ENCODE measurements around the gene TAB2. TPM values are rescaled to one million over a fixed set of nuclear protein-coding genes. Genes with fewer than 3 reads are reported as not detected.

The TAB2 gene
- polyA plus RNA-seq, 5 donors: 66.1 to 106 (median 87.7) TPM

DNA sequence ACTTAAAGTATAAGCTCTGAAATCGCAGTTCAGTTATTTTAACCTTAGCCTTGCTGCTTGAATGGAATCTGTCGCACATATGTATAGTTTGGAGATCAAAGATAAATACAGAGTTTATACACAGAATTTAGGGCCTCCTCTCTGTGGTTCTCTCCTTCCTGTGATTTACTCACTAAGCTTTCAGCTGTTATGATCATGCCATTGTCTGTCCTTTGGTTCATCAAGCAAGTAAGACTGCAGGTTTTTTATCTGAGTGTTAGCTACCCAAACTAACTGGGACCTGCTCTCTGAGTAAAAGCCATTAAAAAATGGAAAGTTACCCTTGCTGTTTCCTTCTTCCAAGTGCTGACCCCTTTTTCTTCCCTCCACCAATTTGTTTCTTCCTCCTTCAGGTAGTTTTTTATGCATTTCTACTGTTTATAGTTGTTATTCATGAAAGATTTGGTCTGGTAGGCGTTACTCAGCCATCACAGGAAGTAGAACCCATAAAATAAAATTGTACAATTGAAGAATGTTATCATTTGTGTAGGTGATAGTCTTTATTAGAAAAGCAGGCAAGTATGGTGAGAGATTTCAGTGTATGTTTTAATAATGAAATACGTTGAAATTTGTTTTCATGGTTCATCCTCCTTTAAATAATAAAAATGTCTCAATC lies 48.9 kb downstream of the TAB2 start:
- no peak for DNase-seq

DNA sequence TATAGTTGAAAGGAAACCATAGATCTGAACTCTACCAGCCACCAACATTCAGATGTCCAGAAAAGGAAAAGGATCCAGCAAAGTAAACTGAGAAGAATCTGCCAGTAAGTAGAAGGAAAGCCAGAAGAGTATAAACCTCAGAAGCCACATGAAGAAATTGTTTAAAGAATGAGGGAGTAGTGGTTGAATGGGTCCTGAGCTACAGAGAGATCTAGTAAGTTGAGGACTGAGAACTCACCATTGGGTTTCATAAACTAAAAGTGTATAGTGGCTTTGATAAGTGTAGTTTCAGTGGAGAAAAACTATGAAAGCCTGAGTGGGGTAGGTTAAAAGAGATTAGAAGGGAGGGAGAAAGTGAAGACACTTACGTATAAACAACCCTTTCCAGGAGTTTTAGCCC lies 50.6 kb downstream of the TAB2 start:
- DNase-seq: no peak

DNA sequence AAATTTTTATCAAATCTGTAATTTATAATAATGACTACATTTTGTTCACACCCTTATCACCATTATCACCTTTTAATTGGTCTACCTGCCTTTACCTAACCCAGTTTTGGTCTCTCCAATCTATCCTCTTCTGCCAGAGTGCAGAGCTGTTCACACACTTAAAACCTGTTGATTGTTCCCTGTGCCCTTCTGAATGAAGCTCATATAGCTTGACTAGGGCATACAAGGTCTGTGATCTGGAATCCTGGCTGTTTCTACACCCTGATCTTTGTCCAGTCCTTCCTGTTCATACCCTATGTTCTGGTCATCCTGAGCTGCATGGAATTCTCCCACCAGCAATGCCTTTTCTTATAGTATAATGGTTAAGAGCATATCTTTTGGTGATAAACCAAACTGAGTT lies 53.6 kb downstream of the TAB2 start:
- no peak for DNase-seq

DNA sequence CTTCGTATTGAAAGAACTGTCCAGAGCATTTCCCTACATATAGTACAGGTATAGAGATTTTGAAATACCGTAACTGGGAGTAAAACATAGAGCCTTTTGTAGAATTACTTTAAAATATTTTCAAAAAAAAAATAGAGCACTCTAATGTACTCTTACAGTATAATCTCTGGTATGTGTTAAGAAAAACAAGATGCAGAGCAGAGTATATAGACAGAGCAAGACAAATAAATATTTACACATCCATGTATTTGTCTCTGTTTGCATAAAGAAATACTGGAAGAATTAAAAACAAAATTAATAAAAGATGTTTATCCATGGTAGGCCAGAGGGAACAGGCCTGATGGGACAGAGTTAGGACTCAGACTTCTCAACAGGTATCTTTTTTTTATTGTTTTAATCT lies 54.5 kb downstream of the TAB2 start:
- no peak for DNase-seq

DNA sequence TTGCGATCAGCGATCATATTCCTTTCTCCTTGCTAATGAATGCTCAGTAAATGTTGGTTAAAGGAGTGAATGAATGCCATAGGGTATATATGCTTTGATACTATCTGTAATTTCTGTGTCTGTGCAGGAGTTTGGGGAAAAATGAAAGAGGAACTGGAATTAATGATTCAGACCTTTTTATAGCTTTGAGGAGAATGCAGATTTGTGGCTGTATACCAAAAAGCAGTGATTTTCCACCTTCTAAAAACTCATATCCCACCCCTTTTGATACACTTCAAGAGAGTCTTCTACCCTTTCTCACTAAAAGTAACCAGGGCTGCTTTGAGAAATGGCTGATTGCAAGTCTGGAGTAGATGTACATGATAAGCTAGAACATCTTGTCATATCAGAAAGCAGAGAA lies 56.0 kb downstream of the TAB2 start:
- no peak for DNase-seq

DNA sequence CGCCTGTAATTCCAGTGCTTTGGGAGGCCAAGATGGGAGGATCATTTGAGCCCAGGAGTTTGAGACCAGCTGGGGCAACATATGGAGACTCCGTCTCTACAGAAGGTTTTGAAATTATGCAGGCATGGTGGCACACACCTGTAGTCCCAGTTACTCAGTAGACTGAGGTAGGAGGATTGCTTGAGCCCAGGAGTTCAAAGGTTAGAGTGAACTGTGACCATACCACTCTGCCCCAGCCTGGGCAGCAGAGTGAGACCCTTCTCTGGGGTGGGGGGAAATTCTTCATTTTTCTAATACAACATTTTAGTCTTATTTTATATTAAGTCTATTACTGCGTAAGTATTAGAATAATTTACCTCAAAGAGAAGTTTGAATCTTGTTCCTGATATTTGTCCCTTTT lies 62.5 kb downstream of the TAB2 start:
- no peak for DNase-seq

DNA sequence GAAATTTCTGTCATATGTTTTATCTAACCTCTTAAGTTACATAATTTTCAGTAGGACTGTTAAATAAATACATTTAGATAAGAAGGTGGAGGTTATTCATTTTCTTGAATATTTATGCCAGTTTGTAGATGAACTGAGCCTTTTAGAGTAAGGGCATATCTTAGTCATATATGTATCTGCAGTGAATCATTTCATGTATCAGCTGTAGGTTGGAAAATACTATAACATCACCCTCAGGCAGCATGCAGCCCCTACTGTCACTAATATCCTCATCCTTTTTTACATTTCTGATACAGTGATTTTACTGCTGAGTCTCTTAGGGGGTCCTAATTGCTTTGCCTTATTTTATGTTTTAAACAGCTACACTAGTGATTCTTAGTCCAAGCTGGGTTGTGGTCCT lies 63.0 kb downstream of the TAB2 start:
- no peak for DNase-seq

DNA sequence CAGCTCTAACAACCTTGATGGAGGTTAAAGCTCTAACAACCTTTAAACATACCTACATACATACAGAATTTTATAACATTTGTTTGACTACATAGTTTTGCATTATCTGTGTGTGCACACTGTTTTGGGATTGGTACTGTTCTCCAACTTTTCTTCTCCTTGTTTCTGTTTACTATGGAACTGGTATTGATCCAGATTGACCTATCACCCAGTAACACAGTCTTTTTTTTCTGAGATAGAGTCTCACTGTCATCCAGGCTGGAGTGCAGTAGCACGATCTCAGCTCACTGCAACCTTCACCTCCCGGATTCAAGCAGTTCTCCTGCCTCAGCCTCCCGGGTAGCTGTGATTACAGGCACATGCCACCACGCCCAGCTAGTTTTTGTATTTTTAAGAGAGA lies 65.9 kb downstream of the TAB2 start:
- no peak for DNase-seq

DNA sequence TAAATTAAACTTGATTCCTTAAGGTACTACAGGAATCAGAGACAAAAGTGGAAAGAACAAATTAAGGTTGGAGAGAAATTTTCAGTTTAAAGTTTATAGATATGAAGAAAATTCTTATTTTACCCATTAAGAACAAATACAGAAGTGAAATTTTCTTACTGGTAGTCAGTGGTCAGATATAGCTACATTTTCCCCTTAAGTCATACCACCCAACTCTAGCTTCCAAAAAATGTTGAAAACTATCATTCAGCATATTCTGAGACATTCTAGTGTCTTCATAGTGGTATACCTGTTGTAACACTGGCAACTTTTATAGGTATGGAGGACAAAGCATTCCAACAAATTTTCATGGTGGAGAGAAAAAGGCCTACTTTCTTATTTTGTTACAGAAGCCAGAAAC lies 67.0 kb downstream of the TAB2 start:
- DNase-seq: no peak

DNA sequence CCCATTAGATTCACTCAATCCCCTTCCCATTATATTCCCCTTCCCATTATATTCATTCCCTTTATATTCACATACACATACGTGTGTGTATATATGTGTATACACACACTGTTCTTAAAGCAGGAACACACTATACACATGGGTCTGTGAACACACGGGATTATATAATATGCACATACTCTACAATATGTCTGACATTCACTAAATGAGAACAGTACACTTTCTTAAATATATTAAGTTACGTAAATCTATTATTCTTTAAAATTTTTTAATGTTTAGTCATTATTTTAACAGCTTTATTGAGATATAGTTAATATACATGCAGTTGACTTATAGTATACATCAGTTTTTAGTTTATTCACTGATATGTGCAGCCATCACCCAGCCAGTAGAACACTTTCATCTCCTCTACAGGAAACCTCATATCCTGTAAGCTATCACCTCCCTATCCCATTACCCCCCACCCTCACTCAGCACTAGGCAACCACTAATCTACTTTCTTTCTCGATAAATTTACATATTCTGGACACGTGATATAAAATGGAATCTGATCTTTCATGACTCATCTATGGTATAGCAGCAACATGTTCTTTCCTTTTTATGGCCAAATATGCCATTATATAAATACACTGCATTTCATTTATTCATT lies 68.6 kb downstream of the TAB2 start:
- DNase-seq: no peak

DNA sequence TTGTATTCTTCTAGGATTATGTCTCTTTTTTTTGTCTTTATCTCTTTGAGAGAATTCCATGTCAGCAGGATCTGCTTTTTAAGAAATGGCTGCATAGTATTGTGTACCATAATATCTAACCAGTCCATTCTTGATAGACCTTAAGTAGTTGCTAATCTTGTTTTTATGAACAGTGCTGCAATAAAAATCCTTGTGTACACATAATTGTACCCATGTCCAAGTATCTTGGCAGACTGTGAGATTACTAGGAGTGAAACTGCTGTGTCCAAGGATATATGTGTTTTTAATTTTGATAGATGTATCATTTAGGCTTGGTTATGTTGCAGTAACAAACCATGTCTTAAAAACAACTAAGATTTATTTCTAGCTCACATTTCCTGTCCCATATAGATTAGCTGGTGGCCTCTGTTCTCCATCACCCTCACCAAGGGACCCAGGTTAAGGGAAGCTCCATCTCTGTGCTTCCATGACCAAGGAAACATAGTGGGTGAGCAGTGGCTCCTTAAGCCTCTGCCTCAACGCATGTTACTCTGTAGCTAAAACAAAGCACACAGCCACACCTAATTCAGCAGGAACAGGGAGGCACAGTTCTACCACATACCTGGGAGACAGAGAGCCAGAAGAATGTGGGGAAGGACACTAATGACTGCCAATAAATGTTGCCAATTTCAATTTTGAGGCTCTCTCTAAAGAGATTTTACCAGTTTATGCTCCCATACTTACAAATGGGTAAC lies 70.4 kb downstream of the TAB2 start:
- no peak for DNase-seq

DNA sequence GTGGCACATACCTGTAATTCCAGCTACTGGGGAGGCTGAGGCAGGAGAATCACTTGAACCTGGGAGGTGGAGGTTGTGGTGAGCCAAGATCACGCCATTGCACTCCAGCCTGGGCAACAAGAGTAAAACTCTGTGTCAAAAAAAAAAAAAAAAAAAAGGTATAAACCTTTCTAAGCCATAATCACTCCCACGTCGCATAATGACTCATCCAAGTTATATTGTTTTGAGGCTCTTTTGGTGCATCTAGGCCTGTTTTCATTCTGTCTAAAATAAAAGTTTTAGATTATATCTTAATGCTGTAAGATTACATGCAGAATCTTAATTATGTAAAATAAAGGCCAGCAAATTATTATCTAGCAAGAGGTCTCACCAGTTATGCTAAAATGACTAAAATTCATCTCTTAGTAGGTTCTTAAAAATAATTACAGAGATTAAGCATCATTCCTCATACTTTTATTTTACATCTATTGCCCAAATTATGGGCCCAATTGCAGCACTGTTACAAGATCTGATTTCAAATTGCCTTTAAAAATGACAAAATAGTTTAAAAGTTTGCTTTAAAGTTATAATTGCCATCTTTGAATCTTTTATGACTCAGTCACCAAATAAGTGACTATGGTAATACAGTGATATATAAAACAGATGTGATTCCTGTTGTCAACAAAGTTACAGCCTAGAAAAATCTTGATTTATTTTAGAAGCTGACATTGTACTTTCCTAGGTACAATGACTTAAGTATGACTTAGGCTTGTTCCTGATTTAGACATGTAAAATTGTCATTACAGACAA lies 72.2 kb downstream of the TAB2 start:
- DNase-seq: no peak

DNA sequence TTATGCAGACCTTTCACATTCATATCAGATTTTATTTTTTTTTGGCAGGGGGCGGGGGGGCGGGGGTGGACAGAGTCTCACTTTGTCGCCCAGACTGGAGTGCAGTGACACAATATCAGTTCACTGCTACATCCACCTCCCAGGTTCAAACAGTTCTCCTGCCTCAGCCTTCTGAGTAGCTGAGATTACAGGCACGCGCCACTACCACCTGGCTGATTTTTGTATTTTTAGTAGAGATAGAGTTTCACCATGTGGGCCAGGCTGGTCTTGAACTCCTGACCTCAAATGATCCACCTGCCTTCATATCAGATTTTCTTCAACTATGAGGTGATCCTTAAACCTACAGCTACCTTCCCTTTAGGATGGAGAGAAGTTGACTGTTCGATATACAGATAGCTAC lies 74.6 kb downstream of the TAB2 start:
- no peak for DNase-seq

DNA sequence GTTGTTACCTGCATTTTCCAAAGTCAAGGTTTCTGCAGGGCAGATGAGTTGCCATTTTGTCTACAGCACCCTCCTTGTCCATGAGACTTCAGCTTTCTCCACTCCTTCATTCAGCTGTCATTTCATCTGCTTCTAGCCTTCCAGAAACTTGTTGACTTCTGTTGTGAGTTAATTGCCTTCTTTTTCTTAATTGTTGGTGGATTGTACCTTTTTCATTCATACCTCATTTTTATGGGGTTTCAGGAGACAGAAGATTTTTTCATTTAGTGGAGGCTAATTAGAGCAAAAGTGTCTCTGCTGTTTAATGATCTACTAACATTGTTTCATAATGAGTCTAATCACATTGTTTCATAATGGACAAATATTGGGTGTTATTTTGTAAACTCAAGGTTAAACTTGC lies 75.0 kb downstream of the TAB2 start:
- DNase-seq: no peak

DNA sequence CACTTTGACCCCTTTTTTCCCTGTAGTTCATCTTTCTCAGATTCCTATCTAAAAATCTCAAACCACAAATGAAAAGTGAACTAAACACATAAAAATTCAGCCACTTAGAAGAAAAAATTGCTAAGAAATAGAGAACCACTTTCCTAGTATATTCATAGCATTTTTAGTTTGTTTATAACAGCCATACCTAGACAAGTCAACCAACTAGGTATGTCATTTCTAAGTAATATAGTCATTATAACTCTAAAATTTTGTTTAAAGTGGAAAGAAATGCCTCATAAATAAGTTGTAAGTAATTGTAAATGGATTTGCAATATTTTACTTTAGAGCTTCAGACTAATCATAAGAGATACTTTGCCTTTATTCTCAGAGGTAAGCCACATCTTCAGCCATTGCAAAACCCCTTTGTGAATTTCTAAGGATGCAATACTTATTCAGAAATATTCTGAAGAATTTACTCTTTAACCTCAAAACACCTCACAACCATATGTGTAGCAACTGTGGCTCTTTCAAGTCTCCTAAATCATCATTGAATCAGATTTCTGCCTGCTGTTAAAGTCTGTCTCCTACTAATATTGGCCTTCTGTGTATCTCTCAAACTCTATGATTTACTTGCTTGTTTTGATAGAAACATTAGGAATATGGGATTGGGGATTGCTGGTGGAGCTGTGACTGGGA lies 75.6 kb downstream of the TAB2 start:
- no peak for DNase-seq

DNA sequence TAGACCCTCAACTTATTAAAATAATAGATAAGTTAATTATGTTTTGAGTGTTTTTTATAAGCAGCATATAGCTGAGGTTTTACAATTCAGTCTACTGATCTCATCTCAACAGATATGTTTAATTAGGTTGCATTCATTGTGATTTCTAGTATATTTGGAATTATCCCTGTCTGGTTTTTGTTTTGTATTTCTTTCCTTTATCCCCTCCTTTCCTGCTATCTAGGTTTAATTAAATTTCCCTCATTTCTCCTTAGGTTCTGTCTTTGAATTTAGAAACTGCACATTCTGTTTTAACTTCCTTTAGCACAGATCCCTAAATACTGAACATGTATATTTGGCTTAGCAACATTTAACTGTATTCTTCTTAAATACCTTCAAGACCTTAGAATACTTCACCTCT lies 77.7 kb downstream of the TAB2 start:
- DNase-seq: no peak

DNA sequence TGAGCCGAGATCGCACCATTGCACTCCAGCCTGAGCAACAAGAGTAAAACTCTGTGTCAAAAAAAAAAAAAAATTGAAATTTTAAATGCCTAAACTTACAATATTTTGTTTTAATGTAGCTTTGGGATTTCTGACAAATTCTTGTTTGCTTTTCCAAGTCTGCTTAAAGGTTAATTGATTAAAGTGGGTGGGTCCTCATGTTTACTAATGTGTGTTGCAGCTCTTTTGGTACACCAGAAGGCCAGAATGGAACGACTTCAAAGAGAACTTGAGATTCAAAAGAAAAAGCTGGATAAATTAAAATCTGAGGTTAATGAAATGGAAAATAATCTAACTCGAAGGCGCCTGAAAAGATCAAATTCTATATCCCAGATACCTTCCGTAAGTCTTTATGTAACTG lies 79.9 kb downstream of the TAB2 start:
- DNase-seq: no peak

DNA sequence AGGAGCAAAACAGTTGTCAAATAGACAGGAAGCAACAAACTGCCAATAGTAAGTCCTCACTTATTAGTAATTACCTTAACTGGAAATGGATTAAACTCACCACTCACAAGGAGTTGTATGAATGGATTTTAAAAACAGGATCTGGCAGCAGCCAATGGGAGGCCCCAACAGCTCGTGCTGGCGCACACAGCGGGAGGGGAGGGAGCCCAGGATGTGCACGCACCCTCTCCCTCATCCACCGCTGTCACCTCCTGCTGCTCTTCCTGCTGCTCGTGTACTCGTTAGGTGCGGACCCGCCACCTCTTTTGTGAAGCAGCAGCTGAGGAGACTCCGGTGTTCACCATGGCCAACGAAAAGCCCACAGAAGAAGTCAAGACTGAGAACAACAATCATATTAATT lies 82.5 kb downstream of the TAB2 start, which contains the start of gene SUMO4:
SUMO4 (plus strand) TSS at position 213 of the 400 bp plus-strand sequence; CDS start at position 343, 130 bp downstream.
- DNase-seq: no peak

DNA sequence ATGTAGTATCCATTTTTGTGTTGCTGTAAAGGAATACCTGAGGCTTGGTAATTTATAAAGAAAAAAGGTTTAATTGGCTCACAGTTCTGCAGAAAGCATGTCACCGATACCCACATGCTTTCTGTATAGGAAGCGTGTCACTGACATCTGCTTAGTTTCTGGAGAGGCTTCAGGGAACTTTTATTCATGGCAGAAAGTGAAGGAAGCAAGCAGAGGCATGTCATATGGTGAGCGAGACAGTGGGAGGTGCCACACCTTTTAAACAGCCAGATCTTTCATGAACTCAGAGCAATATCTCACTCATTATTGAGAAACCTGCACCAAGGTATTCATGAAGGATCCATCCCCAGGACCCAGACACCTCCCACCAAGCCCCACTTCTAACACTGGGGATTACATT lies 86.0 kb downstream of the TAB2 start:
- DNase-seq: no peak

DNA sequence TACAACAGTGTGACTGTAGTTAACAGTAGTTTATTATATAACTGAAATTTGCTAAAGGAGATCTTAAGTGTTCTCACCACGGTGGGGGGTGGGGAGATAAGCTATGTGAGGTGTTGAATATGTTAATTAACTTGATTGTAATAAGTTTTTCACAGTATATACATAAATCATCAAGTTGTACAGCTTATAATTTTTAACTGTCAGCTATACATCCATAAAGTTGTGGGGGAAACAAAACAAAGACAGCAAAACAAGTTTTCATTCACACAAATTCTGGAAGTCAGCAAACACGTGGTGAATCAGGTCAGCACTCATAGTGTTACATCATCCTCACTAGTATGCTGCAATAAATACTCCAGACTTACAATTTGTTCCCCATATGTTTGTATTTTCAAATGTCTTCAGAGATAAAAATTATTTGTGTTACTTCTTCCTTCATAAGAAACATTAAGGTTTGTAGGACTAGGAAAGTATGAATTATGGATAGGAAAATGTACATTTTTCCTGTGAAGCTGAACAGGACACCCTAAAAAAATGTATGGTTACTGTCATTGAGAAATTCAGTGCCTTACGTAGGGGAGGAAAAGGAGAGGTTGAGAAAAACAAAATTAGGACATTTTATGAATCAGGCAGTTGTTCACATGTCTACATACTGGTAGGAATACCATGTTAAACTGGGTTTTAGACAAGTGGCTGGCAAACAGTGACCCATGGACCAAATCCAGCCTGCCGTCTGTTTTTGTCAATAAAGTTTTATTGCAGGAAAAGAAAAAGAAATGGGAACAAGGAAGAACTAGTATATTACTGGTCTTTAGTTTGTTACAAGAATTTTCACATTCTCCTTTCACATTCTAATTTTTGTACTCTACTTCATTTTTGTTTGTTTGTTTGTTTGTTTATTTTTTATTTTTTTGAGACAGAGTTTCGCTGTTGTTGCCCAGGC lies 88.6 kb downstream of the TAB2 start:
- DNase-seq: no peak

DNA sequence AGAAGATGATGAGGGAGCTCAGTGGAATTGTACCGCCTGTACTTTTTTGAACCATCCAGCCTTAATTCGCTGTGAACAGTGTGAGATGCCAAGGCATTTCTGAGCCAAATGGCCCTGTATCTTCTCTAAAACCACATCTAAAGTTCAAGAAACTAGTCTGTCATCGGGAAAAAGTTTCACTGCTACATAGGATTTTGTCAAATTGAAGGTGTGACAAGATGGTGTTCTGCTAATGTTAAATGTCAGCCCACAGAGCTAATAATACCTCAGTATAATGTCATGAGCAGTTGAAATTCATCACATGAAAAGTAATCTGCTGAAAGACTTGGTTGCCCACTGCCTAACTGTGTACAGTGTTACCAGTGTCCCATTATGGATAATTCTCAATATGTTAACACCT lies 92.1 kb downstream of the TAB2 start:
- DNase-seq: no peak
